Activated naive CD8-positive, alpha-beta T cell treated with anti-CD3 and anti-CD28 coated beads, Interleukin-2, amount 10 ng/mL, durations not matched to agents 7 days and 5 days (primary cell): Measurements from ENCODE around the gene GJD2. TPM values are rescaled to one million over a fixed set of nuclear protein-coding genes. Genes with fewer than 3 reads are reported as not detected.

ENCODE experiments used
- ATAC-seq: fragments of 150-1000 bp; cut with Tn5 transposase; one replicate; pipeline ENCODE4 v1.10.0; 2021; ENCODE audit warnings: low read depth, moderate library complexity
- POLR2A ChIA-PET: fragments of 350-600 bp; sonication (Branson Sonifier 250); formaldehyde crosslinking; loops from one replicate; lab custom pipeline; 2021; ENCODE audit warnings: antibody characterized with exemption; lab: Charles Lee
- DNase-seq: peaks from one replicate; pipeline ENCODE4 v3.0.0; 2021
- H3K27ac Mint-ChIP-seq: one replicate; pipeline ENCODE4 v1.8.0; 2022; ENCODE audit warnings: mild to moderate bottlenecking, mixed read lengths
- H3K27me3 Mint-ChIP-seq: one replicate; pipeline ENCODE4 v1.8.0; 2022; ENCODE audit warnings: mild to moderate bottlenecking, moderate library complexity, mixed read lengths
- H3K36me3 Mint-ChIP-seq: one replicate; pipeline ENCODE4 v1.8.0; 2021; ENCODE audit warnings: mild to moderate bottlenecking, mixed read lengths
- H3K4me1 Mint-ChIP-seq: one replicate; pipeline ENCODE4 v1.8.0; 2021; ENCODE audit warnings: mixed read lengths
- H3K4me3 Mint-ChIP-seq: one replicate; pipeline ENCODE4 v1.8.0; 2022; ENCODE audit warnings: mild to moderate bottlenecking, moderate library complexity, mixed read lengths
- H3K9me3 Mint-ChIP-seq: one replicate; pipeline ENCODE4 v1.8.0; 2021; ENCODE audit warnings: mixed read lengths
- total RNA-seq, 2 experiments: library from RNA; stranded (reverse); gene quantifications; one replicate each; pipeline ENCODE4 v1.2.3, GENCODE V29; 2021

Gene GJD2
- not detected for total RNA-seq

GRCh38 chr15:34754674-34755418 is at the start of gene GJD2:
Gene GJD2 (minus strand): TSS chr15:34754998. CDS start chr15:34754488, 510 bp downstream.
- Mint-ChIP-seq H3K36me3 (no peaks in the 10 kb centered on the region), H3K4me3 (no peak within 1 kb of the TSS), H3K4me1 (peaks cover 6% of the 10 kb centered on the region), H3K27ac (no peak within 1 kb of the TSS), H3K27me3 (peaks cover 65% of the 10 kb centered on the region), H3K9me3 (no peaks in the 10 kb centered on the region)
- POLR2A ChIA-PET = no interaction called here
- no peak for ATAC-seq
- no peak for DNase-seq

- H3K9me3 Mint-ChIP-seq = no peaks in the 10 kb centered on the region
- no peak for ATAC-seq
- H3K4me3 Mint-ChIP-seq = no peak overlapping the region
Measured at GRCh38 chr15:34804113-34804512, 49.3 kb upstream of the GJD2 start.

GRCh38 chr15:34802803-34803750 is 48.3 kb upstream of the GJD2 start:
- H3K4me1 Mint-ChIP-seq = no peaks in the 10 kb centered on the region
- no peaks in the 10 kb centered on the region for H3K36me3 Mint-ChIP-seq
- POLR2A ChIA-PET = no interaction called here
- no peaks in the 10 kb centered on the region for H3K9me3 Mint-ChIP-seq
- H3K4me3 Mint-ChIP-seq = no peak overlapping the region
- DNase-seq = no peak
- H3K27me3 Mint-ChIP-seq = peaks cover 25% of the 10 kb centered on the region
- no peak overlapping the region for H3K27ac Mint-ChIP-seq
- ATAC-seq = no peak

More at GRCh38 chr15:34804113-34804512, 49.3 kb upstream of the GJD2 start:
- Mint-ChIP-seq H3K4me1 (no peaks in the 10 kb centered on the region), H3K27ac (no peak overlapping the region), H3K36me3 (no peaks in the 10 kb centered on the region), H3K27me3 (peaks cover 25% of the 10 kb centered on the region)
- DNase-seq = no peak
- POLR2A ChIA-PET = no interaction called here

- H3K4me3 Mint-ChIP-seq = no peak overlapping the region
- H3K4me1 Mint-ChIP-seq = no peaks in the 10 kb centered on the region
- peaks cover 28% of the 10 kb centered on the region for H3K27me3 Mint-ChIP-seq
- no peak overlapping the region for H3K27ac Mint-ChIP-seq
- no peaks in the 10 kb centered on the region for H3K9me3 Mint-ChIP-seq
- POLR2A ChIA-PET = no interaction called here
- DNase-seq = no peak
- no peaks in the 10 kb centered on the region for H3K36me3 Mint-ChIP-seq
- no peak for ATAC-seq
Measured at GRCh38 chr15:34802371-34802770, 47.6 kb upstream of the GJD2 start.

- Mint-ChIP-seq H3K9me3 (no peaks in the 10 kb centered on the region), H3K27me3 (peaks cover 43% of the 10 kb centered on the region), H3K36me3 (peaks cover 1% of the 10 kb centered on the region), H3K4me1 (no peaks in the 10 kb centered on the region), H3K27ac (no peak overlapping the region), H3K4me3 (no peak overlapping the region)
- ATAC-seq = no peak
- DNase-seq = no peak
- POLR2A ChIA-PET = no interaction called here
Measured at GRCh38 chr15:34799149-34800101, 44.6 kb upstream of the GJD2 start.

- Mint-ChIP-seq H3K4me3 (no peak overlapping the region), H3K9me3 (no peaks in the 10 kb centered on the region), H3K27ac (no peak overlapping the region), H3K36me3 (peaks cover 1% of the 10 kb centered on the region), H3K4me1 (no peaks in the 10 kb centered on the region), H3K27me3 (peaks cover 63% of the 10 kb centered on the region)
- no peak for DNase-seq
- POLR2A ChIA-PET = no interaction called here
- no peak for ATAC-seq
Measured at GRCh38 chr15:34796847-34797435, 42.1 kb upstream of the GJD2 start.

- ATAC-seq (no peak), DNase-seq (no peak)
- Mint-ChIP-seq H3K36me3 (peaks cover 1% of the 10 kb centered on the region), H3K4me1 (no peaks in the 10 kb centered on the region), H3K27ac (no peak within 1 kb of the TSS), H3K4me3 (no peak within 1 kb of the TSS), H3K27me3 (peaks cover 66% of the 10 kb centered on the region), H3K9me3 (no peaks in the 10 kb centered on the region)
- POLR2A ChIA-PET = no interaction called here
Measured at GRCh38 chr15:34795267-34796081, 40.7 kb upstream of the GJD2 start, which contains the start of gene ACTC1. Gene ACTC1 (minus strand): TSS chr15:34795549. CDS start chr15:34794808, 741 bp downstream.

GRCh38 chr15:34794590-34795206 is 39.9 kb upstream of the GJD2 start:
- Mint-ChIP-seq H3K27ac (no peak overlapping the region), H3K27me3 (peaks cover 68% of the 10 kb centered on the region), H3K36me3 (peaks cover 1% of the 10 kb centered on the region), H3K4me3 (no peak overlapping the region), H3K9me3 (no peaks in the 10 kb centered on the region), H3K4me1 (no peaks in the 10 kb centered on the region)
- ATAC-seq (no peak), DNase-seq (no peak)
- POLR2A ChIA-PET = no interaction called here

- Mint-ChIP-seq H3K27ac (no peak overlapping the region), H3K9me3 (no peaks in the 10 kb centered on the region), H3K36me3 (peaks cover 1% of the 10 kb centered on the region), H3K4me3 (no peak overlapping the region), H3K27me3 (peaks cover 72% of the 10 kb centered on the region), H3K4me1 (no peaks in the 10 kb centered on the region)
- POLR2A ChIA-PET = no interaction called here
- DNase-seq (no peak), ATAC-seq (no peak)
Measured at GRCh38 chr15:34793901-34794300, 39.1 kb upstream of the GJD2 start.

GRCh38 chr15:34793071-34793470 is 38.3 kb upstream of the GJD2 start:
- H3K27ac Mint-ChIP-seq = no peak overlapping the region
- H3K36me3 Mint-ChIP-seq = peaks cover 1% of the 10 kb centered on the region

GRCh38 chr15:34791701-34792100 is 36.9 kb upstream of the GJD2 start:
- H3K27me3 Mint-ChIP-seq = peaks cover 58% of the 10 kb centered on the region
- H3K9me3 Mint-ChIP-seq = no peaks in the 10 kb centered on the region
- POLR2A ChIA-PET = no interaction called here

More at GRCh38 chr15:34793071-34793470, 38.3 kb upstream of the GJD2 start:
- no peak for DNase-seq
- no peak for ATAC-seq
- peaks cover 68% of the 10 kb centered on the region for H3K27me3 Mint-ChIP-seq
- POLR2A ChIA-PET = no interaction called here
- H3K9me3 Mint-ChIP-seq = no peaks in the 10 kb centered on the region
- no peak overlapping the region for H3K4me3 Mint-ChIP-seq
- no peaks in the 10 kb centered on the region for H3K4me1 Mint-ChIP-seq

More at GRCh38 chr15:34791701-34792100, 36.9 kb upstream of the GJD2 start:
- no peak overlapping the region for H3K27ac Mint-ChIP-seq
- H3K4me3 Mint-ChIP-seq = no peak overlapping the region
- DNase-seq = no peak
- no peaks in the 10 kb centered on the region for H3K4me1 Mint-ChIP-seq
- peaks cover 1% of the 10 kb centered on the region for H3K36me3 Mint-ChIP-seq
- no peak for ATAC-seq
